A673 (cell line): ENCODE data around the gene CCDC9B. TPM values are rescaled to one million over a fixed set of nuclear protein-coding genes. Genes with fewer than 3 reads are reported as not detected.

ENCODE experiments used
- BruUV-seq: library from RNA; stranded (reverse); fragments of 400-500 nt; replicated peaks from 2 replicates; lab custom pipeline; 2021; lab: Mats Ljungman, UMichigan
- CTCF ChIA-PET: fragments of 300-600 bp; sonication (Branson Sonifier 250); formaldehyde crosslinking; loops from one replicate; lab custom pipeline; 2022; ENCODE audit warnings: antibody characterized with exemption; lab: Charles Lee
- POLR2A ChIA-PET: fragments of 300-600 bp; sonication (Branson Sonifier 250); formaldehyde crosslinking; loops from one replicate; lab custom pipeline; 2022; ENCODE audit warnings: antibody characterized with exemption; ENCODE audit not compliant: low non-redundant PET; lab: Charles Lee
- DNase-seq: peaks from one replicate; pipeline ENCODE4 v3.0.0-alpha.2; 2015; ENCODE audit warnings: low spot score
- H3K27ac ChIP-seq: fragments of 200-600 bp; sonication (generic); 2 replicates; pipeline ENCODE4 v1.5.1; 2016; ENCODE audit warnings: mixed run types, low read depth, mild to moderate bottlenecking, mixed read lengths, antibody characterized with exemption, low read length; ENCODE audit not compliant: poor library complexity, severe bottlenecking
- H3K27me3 ChIP-seq: fragments of 200-600 bp; sonication (generic); replicated peaks from 2 replicates; pipeline ENCODE4 v1.6.1; 2017; ENCODE audit warnings: mixed run types, low read depth, mild to moderate bottlenecking, mixed read lengths, antibody characterized with exemption, low read length; ENCODE audit not compliant: insufficient read depth, poor library complexity
- H3K36me3 ChIP-seq: fragments of 200-600 bp; sonication (generic); 2 replicates; pipeline ENCODE4 v1.6.1; 2016; ENCODE audit warnings: mixed run types, mild to moderate bottlenecking, mixed read lengths, antibody characterized with exemption, low read length; ENCODE audit not compliant: insufficient read depth, poor library complexity, severe bottlenecking
- H3K4me1 ChIP-seq: fragments of 200-600 bp; sonication (generic); 2 replicates; pipeline ENCODE4 v1.6.1; 2017; ENCODE audit warnings: mixed run types, mild to moderate bottlenecking, mixed read lengths, antibody characterized with exemption, low read length; ENCODE audit not compliant: insufficient read depth, poor library complexity, severe bottlenecking
- H3K4me3 ChIP-seq: fragments of 200-600 bp; sonication (generic); 2 replicates; pipeline ENCODE4 v1.5.1; 2016; ENCODE audit warnings: low read depth, mixed run types, mild to moderate bottlenecking, mixed read lengths, low read length; ENCODE audit not compliant: poor library complexity, severe bottlenecking
- H3K9me3 ChIP-seq: fragments of 200-600 bp; sonication (generic); 2 replicates; pipeline ENCODE4 v1.6.1; 2016; ENCODE audit warnings: mixed run types, low read depth, mild to moderate bottlenecking, mixed read lengths, antibody characterized with exemption, low read length; ENCODE audit not compliant: poor library complexity, severe bottlenecking
- EZH2 ChIP-seq: fragments of 200-600 bp; sonication (generic); IDR thresholded peaks from 2 replicates; pipeline ENCODE4 v1.6.1; 2017; ENCODE audit warnings: borderline replicate concordance, low read depth, mild to moderate bottlenecking, mixed read lengths, antibody characterized with exemption, low read length; ENCODE audit not compliant: poor library complexity, severe bottlenecking
- intact Hi-C: fragments of 100-400 bp; cut with micrococcal nuclease; formaldehyde crosslinking; loops from one replicate; pipeline ENCODE4 v1.10.0; 2022; ENCODE audit not compliant: unreplicated experiment
- total RNA-seq: library from RNA; stranded (reverse); gene quantifications from 2 replicates; pipeline ENCODE4 v1.2.3, GENCODE V29; 2021
- TF ChIP-seq, protein P1 (sequence below): fragments of 300-800, 200-600 bp; sonication (generic); conservative IDR thresholded peaks from 2 replicates; pipeline ENCODE4 v1.5.1; 2017; ENCODE audit warnings: low read depth, mild to moderate bottlenecking, antibody characterized with exemption, low read length, moderate library complexity, mixed read lengths

CCDC9B gene
- total RNA-seq, 1 experiment from 2014 or later = 8.6 TPM

DNA sequence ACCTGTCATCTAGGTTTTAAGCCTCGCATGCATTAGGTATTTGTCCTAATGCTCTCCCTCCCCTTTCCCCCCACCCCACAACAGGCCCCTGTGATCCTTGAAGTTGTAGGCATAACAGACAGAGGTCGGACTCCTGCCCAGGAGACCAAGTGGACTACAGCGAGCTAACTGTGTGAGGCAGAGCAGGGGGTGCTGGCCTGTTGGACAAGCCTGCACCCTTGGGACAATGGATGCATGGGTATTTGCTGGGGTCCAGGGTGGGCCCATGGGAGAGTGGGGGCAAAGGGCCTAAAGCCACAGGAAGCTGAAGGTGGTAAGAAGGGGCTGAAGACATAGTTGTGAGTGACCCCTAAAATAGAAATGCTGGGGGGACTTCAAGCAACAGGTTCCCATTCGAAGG lies 35.5 kb downstream of the CCDC9B start:
- no peaks in the 10 kb centered on the region for H3K4me1 ChIP-seq
- intact Hi-C loops = no loop called here
- BruUV-seq = no TSS peak
- H3K27me3 ChIP-seq = no peaks in the 10 kb centered on the region
- no peaks in the 10 kb centered on the region for H3K9me3 ChIP-seq
- no peak overlapping the region for H3K4me3 ChIP-seq
- H3K27ac ChIP-seq = no peak overlapping the region
- ChIA-PET POLR2A (no interaction called here), CTCF (no interaction called here)
- DNase-seq = no peak
- no peaks in the 10 kb centered on the region for H3K36me3 ChIP-seq
- TF ChIP-seq EZH2 = no peak

DNA sequence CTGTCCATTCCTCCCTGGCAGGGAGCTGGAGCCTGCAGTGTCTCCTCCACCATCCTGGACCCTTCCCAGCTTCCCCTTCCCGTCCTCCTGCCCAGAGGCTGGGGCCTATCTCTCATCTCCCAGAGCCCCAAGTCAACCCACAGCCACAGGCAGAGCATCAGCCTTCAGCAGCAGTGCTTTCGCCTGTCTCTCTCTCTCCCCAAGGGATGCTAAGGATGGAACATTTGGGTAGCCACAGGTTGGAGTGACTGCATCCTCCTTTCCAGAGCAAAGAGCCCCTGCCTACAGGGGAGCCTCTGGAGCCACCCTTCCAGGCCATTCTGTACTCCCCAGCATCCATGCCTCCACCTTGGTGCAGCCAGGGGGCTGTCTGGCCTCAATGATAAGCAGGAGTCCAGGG lies 37.2 kb downstream of the CCDC9B start:
- CTCF ChIA-PET = no interaction called here

DNA sequence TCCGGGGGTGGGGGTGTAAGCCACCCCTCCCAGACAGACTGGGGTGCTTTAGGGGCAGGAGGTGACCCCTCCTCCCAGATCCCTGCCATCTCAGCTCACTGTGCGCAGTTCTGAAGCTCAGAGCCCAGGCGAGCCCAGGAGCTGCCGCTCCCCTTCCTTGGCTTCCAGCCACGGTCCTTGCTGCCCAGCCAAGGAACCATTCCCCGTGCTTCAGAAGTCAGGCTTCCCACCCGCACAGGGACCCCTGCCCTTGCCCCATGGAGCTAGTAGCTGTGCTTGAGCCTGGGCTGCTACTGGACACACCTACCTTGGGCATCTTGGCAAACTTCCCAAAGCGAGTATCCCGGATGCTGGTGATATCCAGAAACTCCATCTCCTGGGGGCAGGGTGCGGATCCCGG lies 37.8 kb downstream of the CCDC9B start:
- H3K4me1 ChIP-seq = no peaks in the 10 kb centered on the region
- BruUV-seq = no TSS peak
- TF ChIP-seq, protein P1, sequence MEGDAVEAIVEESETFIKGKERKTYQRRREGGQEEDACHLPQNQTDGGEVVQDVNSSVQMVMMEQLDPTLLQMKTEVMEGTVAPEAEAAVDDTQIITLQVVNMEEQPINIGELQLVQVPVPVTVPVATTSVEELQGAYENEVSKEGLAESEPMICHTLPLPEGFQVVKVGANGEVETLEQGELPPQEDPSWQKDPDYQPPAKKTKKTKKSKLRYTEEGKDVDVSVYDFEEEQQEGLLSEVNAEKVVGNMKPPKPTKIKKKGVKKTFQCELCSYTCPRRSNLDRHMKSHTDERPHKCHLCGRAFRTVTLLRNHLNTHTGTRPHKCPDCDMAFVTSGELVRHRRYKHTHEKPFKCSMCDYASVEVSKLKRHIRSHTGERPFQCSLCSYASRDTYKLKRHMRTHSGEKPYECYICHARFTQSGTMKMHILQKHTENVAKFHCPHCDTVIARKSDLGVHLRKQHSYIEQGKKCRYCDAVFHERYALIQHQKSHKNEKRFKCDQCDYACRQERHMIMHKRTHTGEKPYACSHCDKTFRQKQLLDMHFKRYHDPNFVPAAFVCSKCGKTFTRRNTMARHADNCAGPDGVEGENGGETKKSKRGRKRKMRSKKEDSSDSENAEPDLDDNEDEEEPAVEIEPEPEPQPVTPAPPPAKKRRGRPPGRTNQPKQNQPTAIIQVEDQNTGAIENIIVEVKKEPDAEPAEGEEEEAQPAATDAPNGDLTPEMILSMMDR = no peak
- TF ChIP-seq EZH2 = no peak
- no peak for DNase-seq
- intact Hi-C loops = no loop called here
- CTCF ChIA-PET = no interaction called here
- POLR2A ChIA-PET = no interaction called here
- H3K36me3 ChIP-seq = no peaks in the 10 kb centered on the region
- no peaks in the 10 kb centered on the region for H3K27me3 ChIP-seq
- H3K9me3 ChIP-seq = no peaks in the 10 kb centered on the region
- no peak overlapping the region for H3K27ac ChIP-seq
- no peak overlapping the region for H3K4me3 ChIP-seq

More for the DNA sequence above, 37.2 kb downstream of the CCDC9B start:
- no peak overlapping the region for H3K4me3 ChIP-seq
- TF ChIP-seq, protein P1 = no peak
- TF ChIP-seq EZH2 = no peak
- POLR2A ChIA-PET = interaction anchor here (0.5 kb wide), 1 partner anchor 317 kb away, joined by 4 read pairs; no protein-coding TSS in a partner anchor
- no peaks in the 10 kb centered on the region for H3K36me3 ChIP-seq
- no peaks in the 10 kb centered on the region for H3K4me1 ChIP-seq
- no peak for DNase-seq
- intact Hi-C loops = no loop called here
- no TSS peak for BruUV-seq
- H3K27me3 ChIP-seq = no peaks in the 10 kb centered on the region
- H3K27ac ChIP-seq = no peak overlapping the region
- no peaks in the 10 kb centered on the region for H3K9me3 ChIP-seq

DNA sequence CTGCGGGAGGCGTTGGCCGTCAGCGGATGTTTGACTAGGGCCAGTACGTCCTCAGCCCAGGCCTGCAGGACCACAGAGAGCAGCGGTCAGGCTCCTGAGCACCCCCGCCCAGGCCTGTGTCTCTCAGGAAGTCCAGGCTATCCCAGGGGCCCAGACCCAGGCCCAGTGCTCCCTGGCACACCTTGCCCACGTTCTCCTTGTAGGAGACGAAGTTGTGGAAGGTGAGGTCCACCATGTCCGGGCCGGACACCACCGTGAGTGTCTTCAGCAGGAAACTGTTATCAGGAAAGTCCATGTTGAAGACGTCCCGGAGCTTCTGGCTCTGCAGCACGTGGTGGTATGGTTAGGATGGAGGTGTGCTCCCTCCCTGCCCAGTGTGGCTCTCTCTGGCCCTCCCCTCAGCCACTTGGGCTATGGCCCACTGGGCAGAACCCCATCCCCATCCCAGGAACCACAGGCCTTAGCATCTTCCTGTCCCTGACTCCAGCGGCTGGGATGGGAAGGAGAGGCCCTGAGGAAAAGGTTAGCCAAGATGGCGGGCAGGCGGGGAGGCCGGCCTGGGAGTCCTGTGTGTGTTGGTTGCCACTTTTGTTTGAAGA lies 38.4 kb downstream of the CCDC9B start:
- DNase-seq = no peak
- no peaks in the 10 kb centered on the region for H3K36me3 ChIP-seq
- no peaks in the 10 kb centered on the region for H3K9me3 ChIP-seq
- H3K27me3 ChIP-seq = no peaks in the 10 kb centered on the region
- intact Hi-C loops = no loop called here
- H3K4me1 ChIP-seq = no peaks in the 10 kb centered on the region
- POLR2A ChIA-PET = no interaction called here
- BruUV-seq = no TSS peak
- no peak overlapping the region for H3K4me3 ChIP-seq
- TF ChIP-seq, protein P1 = no peak
- no peak for TF ChIP-seq EZH2
- H3K27ac ChIP-seq = no peak overlapping the region
- CTCF ChIA-PET = no interaction called here
